ENCODE measurements around the gene ARID3A. TPM values are rescaled to one million over a fixed set of nuclear protein-coding genes. Genes with fewer than 3 reads are reported as not detected.

Gene ARID3A
- total and polyA plus RNA-seq, 2 of the 8 experiments (the other 6 are each of a cell fraction or from before 2014, with no cell fraction given): 40.5 to 77.4 TPM

- no peak for TF ChIP-seq CHD7 (IDR thresholded peaks at IDR 0.05; ENCODE audit: insufficient replicate concordance, low read length)
- TF ChIP-seq CEBPB (IDR thresholded peaks at IDR 0.05; ENCODE audit: low read depth, low read length): no peak
- no peak for TF ChIP-seq MAFK (IDR thresholded peaks at IDR 0.05; ENCODE audit: low read depth, low read length)
- TF ChIP-seq TBP (IDR thresholded peaks at IDR 0.05; ENCODE audit: low read depth, low read length): no peak
- TF ChIP-seq HDAC6 (IDR thresholded peaks at IDR 0.05; ENCODE audit: low read depth, low read length): no peak
- no peak for TF ChIP-seq TEAD4 (IDR thresholded peaks at IDR 0.05; ENCODE audit: low read depth, low read length)
- TF ChIP-seq CHD1 (IDR thresholded peaks at IDR 0.05; ENCODE audit: low read depth, low read length): no peak
- no peak for TF ChIP-seq CHD2 (IDR thresholded peaks at IDR 0.05; ENCODE audit: low read length)
- TF ChIP-seq SP1 (IDR thresholded peaks at IDR 0.05; ENCODE audit: low read depth, low read length): no peak
- no peak for TF ChIP-seq TCF12 (IDR thresholded peaks at IDR 0.05; ENCODE audit: low read depth, low read length)
- no peak for TF ChIP-seq PHF8 (conservative IDR thresholded peaks at IDR 0.05; ENCODE audit: low read depth, low read length)
- TF ChIP-seq GTF2F1 (IDR thresholded peaks at IDR 0.05; ENCODE audit: borderline replicate concordance, low read depth, low read length): no peak
Measured at GRCh38 chr19:991174-991931, 65.5 kb downstream of the ARID3A start (continued).
